Ascending aorta (tissue), 2 donors: ENCODE results near the gene GRID2. TPM values are rescaled to one million over a fixed set of nuclear protein-coding genes. Genes with fewer than 3 reads are reported as not detected.

Experiments used
- DNase-seq, 2 donors: peaks; one replicate each; pipeline ENCODE4 v3.0.0-alpha.2; 2019; ENCODE audit warnings: low spot score in 2 of 2
- H3K27ac ChIP-seq, 2 donors: fragments of 200-600 bp; sonication (generic); one replicate each; pipeline ENCODE4 v1.5.1; 2016 to 2017; ENCODE audit warnings: mild to moderate bottlenecking in 1 of 2
- H3K27me3 ChIP-seq: fragments of 200-600 bp; sonication (generic); one replicate; pipeline ENCODE4 v1.5.1; 2017
- H3K36me3 ChIP-seq, 2 donors: fragments of 200-600 bp; sonication (generic); one replicate each; pipeline ENCODE4 v1.5.1; 2016
- H3K4me1 ChIP-seq, 2 donors: fragments of 200-600 bp; sonication (generic); one replicate each; pipeline ENCODE4 v1.5.1; 2016 to 2017; ENCODE audit warnings: mild to moderate bottlenecking in 1 of 2
- H3K4me3 ChIP-seq, 2 donors: fragments of 200-600 bp; sonication (generic); one replicate each; pipeline ENCODE4 v1.5.1; 2016 to 2017; ENCODE audit warnings: mild to moderate bottlenecking in 1 of 2
- H3K9me3 ChIP-seq, 2 donors: fragments of 200-600 bp; sonication (generic); one replicate each; pipeline ENCODE4 v1.5.1; 2016
- intact Hi-C: fragments of 100-400 bp; cut with DNase I; formaldehyde crosslinking; loops from one replicate; pipeline ENCODE4 v1.15.1; 2023
- total RNA-seq: library from RNA; depleted of rRNA; stranded (reverse); fragments of >200 nt; gene quantifications from one replicate; pipeline ENCODE4 v1.1.0, GENCODE V29; 2016
- TF ChIP-seq, protein P1 (sequence below), 3 experiments: fragments of 200-600 bp in 2 of 3; fragments of 450-650 bp in 1 of 3; sonication (generic) in 2 of 3; IDR thresholded peaks; one replicate each; pipeline ENCODE4 v1.5.1; 2016 to 2019; ENCODE audit warnings: antibody characterized with exemption in 3 of 3, mild to moderate bottlenecking in 1 of 3, moderate library complexity in 1 of 3

GRID2 gene
- total RNA-seq, 1 donor from 2014 or later: not detected

DNA sequence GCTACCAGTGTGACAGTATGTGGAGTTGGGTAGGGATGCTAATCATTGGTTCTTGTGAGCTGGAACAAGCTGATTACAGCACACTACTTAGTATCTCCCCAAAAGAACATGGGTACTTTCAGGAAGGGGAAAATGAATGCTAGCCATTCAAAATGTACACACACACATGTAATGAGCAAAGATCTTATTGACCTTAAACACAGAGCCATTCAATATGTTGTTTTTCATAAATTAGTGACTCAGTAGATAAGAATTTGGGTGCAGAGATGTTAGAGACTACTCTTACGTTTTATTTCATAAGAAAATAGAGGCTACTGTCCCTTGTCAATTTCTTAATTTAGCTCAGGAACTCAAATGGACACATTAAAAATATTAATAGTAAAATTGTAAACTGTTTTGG lies 1015.3 kb downstream of the GRID2 start:
- intact Hi-C loops: no loop called here
- no peaks in the 10 kb centered on the region for H3K27me3 ChIP-seq
- DNase-seq: no peak
- H3K4me1 ChIP-seq: no peaks in the 10 kb centered on the region
- no peak overlapping the region for H3K27ac ChIP-seq
- no peaks in the 10 kb centered on the region for H3K36me3 ChIP-seq
- TF ChIP-seq, protein P1, sequence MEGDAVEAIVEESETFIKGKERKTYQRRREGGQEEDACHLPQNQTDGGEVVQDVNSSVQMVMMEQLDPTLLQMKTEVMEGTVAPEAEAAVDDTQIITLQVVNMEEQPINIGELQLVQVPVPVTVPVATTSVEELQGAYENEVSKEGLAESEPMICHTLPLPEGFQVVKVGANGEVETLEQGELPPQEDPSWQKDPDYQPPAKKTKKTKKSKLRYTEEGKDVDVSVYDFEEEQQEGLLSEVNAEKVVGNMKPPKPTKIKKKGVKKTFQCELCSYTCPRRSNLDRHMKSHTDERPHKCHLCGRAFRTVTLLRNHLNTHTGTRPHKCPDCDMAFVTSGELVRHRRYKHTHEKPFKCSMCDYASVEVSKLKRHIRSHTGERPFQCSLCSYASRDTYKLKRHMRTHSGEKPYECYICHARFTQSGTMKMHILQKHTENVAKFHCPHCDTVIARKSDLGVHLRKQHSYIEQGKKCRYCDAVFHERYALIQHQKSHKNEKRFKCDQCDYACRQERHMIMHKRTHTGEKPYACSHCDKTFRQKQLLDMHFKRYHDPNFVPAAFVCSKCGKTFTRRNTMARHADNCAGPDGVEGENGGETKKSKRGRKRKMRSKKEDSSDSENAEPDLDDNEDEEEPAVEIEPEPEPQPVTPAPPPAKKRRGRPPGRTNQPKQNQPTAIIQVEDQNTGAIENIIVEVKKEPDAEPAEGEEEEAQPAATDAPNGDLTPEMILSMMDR (IDR thresholded peaks at IDR 0.05): no peak
- H3K4me3 ChIP-seq: no peak overlapping the region
- H3K9me3 ChIP-seq: no peaks in the 10 kb centered on the region

- Histone ChIP-seq H3K36me3 (no peaks in the 10 kb centered on the region), H3K4me1 (no peaks in the 10 kb centered on the region), H3K27me3 (no peaks in the 10 kb centered on the region), H3K27ac (no peak overlapping the region), H3K9me3 (no peaks in the 10 kb centered on the region), H3K4me3 (no peak overlapping the region)
- TF ChIP-seq, protein P1 (IDR thresholded peaks at IDR 0.05): no peak
- DNase-seq: no peak
- intact Hi-C loops: no loop called here
Measured at GRCh38 chr4:93320356-93320755, 1016.6 kb downstream of the GRID2 start.

DNA sequence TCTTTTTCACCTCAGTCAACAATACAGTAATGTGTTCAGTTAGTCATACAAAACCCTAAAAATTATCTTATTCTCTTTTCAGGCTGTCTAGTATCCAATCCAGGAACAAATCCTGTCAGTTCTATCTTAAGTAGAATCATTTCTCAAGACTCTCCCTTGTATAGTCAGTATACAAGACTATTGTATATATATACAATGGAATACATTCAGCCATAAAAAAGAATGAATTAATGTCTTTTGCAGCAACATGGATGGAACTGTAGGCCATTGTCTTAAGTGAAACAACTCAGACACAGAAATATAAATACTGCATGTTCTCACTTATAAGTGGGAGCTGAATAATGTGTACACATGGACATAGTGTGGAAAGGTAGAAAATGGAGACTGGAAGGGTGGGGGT lies 1023.6 kb downstream of the GRID2 start:
- Histone ChIP-seq H3K4me3 (no peak overlapping the region), H3K27me3 (no peaks in the 10 kb centered on the region), H3K36me3 (no peaks in the 10 kb centered on the region), H3K4me1 (no peaks in the 10 kb centered on the region), H3K27ac (no peak overlapping the region), H3K9me3 (no peaks in the 10 kb centered on the region)
- TF ChIP-seq, protein P1 (IDR thresholded peaks at IDR 0.05): no peak
- intact Hi-C loops: no loop called here
- DNase-seq: no peak

- DNase-seq: no peak
- intact Hi-C loops: no loop called here
- TF ChIP-seq, protein P1 (IDR thresholded peaks at IDR 0.05): no peak
- Histone ChIP-seq H3K27me3 (no peaks in the 10 kb centered on the region), H3K27ac (no peak overlapping the region), H3K9me3 (no peaks in the 10 kb centered on the region), H3K4me3 (no peak overlapping the region), H3K4me1 (no peaks in the 10 kb centered on the region), H3K36me3 (no peaks in the 10 kb centered on the region)
Measured at GRCh38 chr4:93334003-93334402, 1030.2 kb downstream of the GRID2 start.

GRCh38 chr4:93337196-93337595 lies 1033.4 kb downstream of the GRID2 start:
- TF ChIP-seq, protein P1 (IDR thresholded peaks at IDR 0.05): no peak
- Histone ChIP-seq H3K36me3 (no peaks in the 10 kb centered on the region), H3K27ac (no peak overlapping the region), H3K4me3 (no peak overlapping the region), H3K4me1 (no peaks in the 10 kb centered on the region), H3K27me3 (no peaks in the 10 kb centered on the region), H3K9me3 (no peaks in the 10 kb centered on the region)
- no peak for DNase-seq
- intact Hi-C loops: no loop called here

GRCh38 chr4:93342738-93343137 lies 1039.0 kb downstream of the GRID2 start:
- no peaks in the 10 kb centered on the region for H3K36me3 ChIP-seq
- H3K9me3 ChIP-seq: no peaks in the 10 kb centered on the region
- H3K27me3 ChIP-seq: no peaks in the 10 kb centered on the region
- DNase-seq: no peak
- TF ChIP-seq, protein P1 (IDR thresholded peaks at IDR 0.05): no peak
- intact Hi-C loops: no loop called here
- no peak overlapping the region for H3K27ac ChIP-seq
- no peak overlapping the region for H3K4me3 ChIP-seq
- H3K4me1 ChIP-seq: no peaks in the 10 kb centered on the region
